ENCODE results near the gene MMP13.

DNA sequence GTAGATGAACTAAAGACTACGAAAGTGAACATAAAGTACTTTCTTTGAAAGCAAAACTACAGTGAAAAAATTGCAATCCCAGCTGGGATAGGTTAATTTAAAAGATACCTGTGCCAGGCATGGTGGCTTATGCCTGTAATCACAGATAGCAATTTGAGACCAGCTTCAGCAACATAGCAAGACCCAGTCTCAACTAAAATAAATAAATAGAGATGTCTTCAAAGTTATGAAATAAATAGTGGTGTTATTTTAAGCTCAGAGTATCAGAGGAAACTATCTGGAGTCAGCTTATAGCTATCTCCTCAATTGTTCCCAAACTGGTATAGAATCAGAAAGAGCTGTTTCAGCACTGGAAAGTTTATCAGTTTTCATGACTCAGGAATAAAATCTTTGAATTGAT, 17.3 kb upstream of the MMP13 start:
- TF ChIP-seq POLR2A (IDR thresholded peaks at IDR 0.05; ENCODE audit: low read depth, low read length) (no peak), POLR2AphosphoS5 (IDR thresholded peaks at IDR 0.05; ENCODE audit: low read depth, low read length) (no peak)
